Hypothalamus (tissue), 51 donors: ENCODE measurements around the gene UCP3.

Experiments
- DNase-seq, 51 donors: peaks; one replicate each; lab custom pipeline; 2025; lab: John Stamatoyannopoulos, UW

UCP3 gene

GRCh38 chr11:74008373-74009229 is at the start of gene UCP3:
UCP3 (minus strand) TSS chr11:74009085; CDS start chr11:74007042, 2,043 bp downstream.
- no peak for DNase-seq

GRCh38 chr11:74057249-74058151 is 48.6 kb upstream of the UCP3 start:
- no peak for DNase-seq

DNA sequence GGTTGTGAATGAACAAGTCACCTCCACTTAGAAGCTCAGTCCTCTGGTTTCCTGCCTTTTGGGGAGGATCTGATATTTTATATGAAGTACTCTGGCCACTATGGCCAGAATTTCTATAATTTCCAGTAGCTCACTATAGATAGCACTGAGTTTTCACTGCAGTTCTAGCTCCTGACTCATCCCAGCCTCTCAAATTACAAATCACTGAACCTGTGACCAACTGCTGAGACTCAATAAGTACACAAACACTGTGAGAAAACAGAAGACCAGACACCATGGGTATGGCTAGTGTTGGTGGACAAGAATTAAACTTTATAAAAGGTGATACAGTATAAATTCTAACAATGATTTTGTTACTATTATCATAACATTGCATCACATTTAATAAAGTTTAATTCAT is 47.1 kb upstream of the UCP3 start:
- no peak for DNase-seq

- no peak for DNase-seq
Measured at GRCh38 chr11:74050465-74050864, 41.6 kb upstream of the UCP3 start.

DNA sequence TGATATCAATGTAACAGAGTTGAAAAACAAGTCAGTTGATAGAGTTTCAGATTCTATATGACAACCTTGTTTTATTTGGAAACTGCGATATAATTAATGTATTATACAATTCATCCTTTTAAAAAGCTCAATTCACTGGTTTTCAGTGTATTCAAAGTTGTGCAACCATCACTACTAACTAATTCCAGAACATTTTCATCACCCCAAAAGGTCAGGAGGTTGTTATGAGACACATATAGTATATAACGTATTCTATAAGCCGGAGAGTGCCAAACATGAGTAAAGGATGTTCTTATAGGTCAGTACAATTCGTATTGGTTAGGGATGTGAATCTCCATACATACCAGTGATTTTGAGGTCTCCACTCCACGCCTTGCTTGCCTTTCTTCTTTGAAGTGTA is 40.1 kb upstream of the UCP3 start:
- no peak for DNase-seq

- no peak for DNase-seq
Measured at GRCh38 chr11:74044538-74044937, 35.7 kb upstream of the UCP3 start.

GRCh38 chr11:74043450-74043849 is 34.6 kb upstream of the UCP3 start:
- no peak for DNase-seq

DNA sequence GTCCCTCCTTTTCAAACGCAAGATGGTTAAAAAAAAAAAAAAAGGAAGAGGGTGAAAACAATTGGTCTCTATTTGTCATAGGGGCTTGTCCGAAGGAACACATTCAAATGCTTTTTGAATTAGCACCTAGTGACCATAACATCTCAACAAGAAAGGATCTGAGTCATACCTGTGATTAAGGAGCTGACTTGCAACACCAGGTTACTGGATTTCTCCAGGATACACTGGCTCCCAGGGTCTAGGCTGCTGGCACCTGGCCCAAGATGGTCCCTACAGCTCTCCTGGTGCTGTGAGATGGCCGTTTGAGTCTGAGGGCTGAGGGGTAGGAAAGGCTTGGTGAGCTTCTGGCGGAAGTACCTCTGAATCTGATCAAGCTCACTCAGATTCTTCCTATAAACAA is 28.4 kb upstream of the UCP3 start:
- no peak for DNase-seq

DNA sequence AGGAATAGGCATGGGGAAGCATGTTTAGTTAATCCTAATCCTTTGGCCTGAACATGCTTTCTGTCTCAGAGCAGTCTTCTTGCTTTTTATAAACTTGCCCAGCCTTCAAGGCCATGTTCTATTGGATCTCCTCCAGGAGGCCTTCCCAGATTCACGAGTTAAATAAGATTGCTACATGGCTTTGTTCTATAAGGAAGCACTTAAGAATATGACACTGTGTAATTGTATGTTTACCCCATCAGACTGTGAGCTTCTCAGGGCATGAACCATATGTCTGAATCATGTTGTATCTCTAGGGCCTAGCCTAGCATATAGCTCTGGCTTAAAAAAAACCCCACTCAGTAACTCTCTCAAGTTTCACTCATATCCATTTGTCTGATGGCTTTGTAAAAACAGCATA is 26.4 kb upstream of the UCP3 start:
- no peak for DNase-seq

DNA sequence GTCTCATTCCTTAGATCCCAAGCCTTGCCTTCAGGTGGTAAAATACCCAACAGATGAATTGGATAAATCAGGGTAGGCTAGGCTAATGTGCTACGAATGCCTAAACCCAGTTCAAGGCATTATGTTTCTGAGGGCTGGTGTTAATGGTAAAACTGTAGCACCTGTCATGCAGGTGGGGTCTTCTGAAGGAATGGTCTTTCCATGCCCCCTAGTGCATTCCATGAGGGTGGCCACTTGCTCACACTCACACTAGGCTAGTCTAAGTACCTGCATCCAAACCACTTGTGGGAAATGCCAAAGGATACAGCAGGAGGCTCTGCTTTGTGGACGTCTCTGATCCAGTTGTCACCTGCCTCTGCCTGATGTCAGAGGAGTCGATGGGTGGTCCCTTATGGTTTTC is 24.2 kb upstream of the UCP3 start:
- DNase-seq: no peak

DNA sequence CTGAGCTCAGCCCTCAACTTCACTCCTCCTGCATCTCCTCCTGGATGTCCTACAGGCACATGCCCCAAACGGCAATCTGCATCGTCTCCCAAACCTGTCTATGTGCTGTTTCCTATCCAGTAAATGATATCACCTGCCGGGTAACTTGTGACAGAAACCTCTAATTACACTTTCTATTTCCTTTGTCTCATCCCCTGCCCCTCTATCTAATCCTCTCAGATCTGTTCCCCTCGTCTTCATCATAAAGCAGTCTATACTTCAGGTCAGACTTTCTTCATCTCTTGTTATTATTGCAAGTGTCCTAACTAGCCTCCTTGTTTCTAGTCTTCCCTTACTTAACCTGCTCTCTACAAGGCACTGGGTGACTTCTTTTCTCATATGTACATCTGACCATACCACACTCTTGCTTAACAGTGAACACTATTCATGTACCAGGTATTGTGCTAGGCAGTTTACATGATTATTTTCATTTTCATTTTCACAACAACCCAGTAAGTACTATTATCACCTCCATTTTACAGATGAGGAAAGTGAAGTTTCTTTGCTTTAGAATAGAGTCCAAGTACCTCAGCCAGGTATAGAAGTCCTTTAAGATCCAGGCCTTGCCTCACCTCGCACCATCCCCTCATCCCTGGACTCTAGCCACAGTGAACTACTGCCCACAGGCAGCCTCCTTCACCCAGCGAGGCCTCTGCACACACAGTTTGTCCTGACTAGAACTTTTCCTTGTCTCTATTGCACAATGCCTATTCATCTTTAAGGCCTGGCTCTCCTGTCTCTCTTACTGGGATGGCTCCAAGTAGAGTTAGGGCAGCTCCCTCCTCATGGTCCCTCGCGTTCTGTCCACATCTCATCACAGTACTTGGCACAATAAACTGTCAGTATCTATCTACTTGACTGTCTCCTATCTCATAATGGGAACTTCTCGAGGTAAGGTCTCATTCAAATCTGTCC is 22.1 kb upstream of the UCP3 start:
- no peak for DNase-seq

DNA sequence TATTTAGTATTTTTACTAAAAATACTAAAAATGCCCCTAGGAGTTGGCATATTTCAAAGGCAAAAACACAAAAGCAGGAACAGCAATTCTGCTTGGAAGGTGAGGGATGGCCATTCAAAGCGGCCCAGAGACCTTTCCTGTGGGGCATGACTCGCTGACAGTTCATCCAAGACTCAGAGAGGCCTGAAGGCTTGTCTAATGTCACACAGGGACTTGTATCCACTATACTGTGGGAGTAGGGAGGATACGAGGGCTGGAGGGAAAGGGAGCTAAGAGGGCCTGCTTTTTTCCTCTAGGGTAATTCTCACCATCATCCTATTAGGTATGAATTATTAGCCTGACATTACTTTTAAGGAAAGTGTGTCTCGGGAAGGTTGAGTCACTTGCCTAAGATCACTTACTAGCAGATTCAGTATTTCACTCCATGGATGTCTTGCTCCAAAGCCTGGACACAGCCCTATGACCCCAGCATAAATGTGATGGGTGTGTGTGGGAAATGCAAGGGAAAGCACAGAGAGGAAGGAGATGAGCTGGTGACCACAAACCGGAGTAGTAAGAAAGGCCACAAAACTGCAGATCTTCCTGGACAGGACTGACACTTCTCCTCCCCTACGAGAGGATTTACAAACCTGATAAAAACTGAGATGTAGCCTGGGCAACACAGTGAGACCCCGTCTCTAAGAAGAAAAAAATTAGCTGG is 16.7 kb upstream of the UCP3 start:
- no peak for DNase-seq

- peak in 1 of 51 donors; percentile 7 for DNase-seq
Measured at GRCh38 chr11:74024261-74025029, 15.6 kb upstream of the UCP3 start.

- DNase-seq: no peak
Measured at GRCh38 chr11:74023276-74023675, 14.4 kb upstream of the UCP3 start.

DNA sequence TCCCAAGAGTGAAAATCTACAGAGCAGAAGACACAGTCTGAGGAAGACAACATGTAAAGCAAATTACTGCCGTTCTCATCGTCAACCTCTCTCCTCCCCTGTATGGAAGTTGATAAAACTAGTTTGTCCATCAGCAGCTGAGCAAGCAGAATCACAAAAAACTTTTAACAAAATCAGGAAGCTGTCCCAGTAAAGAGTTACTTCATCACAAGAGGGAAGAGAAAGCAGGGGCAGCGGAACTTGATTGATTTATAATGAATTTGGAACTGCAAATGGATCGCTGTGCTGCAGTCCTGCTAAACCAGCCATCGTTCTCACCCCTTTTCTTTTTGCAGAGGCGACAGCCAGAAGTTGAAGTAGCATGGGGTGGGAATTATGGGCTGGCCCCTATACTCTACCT is 13.7 kb upstream of the UCP3 start:
- DNase-seq: no peak

DNA sequence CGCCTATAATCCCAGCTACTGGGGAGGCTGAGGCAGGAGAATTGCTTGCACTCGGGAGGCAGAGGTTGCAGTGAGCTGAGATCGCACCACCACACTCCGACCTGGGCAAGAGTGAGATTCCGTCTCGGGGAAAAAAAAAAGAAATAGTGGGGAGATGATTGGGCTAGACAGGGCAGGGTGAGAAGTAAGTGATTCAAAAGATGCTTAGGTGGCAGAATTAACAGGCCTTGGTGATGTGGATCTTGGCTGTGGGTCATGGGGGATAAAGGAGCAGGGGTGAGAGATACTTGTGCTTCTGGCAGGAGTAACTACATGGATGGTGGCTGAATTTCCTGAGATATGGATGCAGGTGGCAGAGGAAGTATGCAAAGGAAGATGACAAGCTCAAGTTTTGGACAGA is 13.1 kb upstream of the UCP3 start:
- no peak for DNase-seq

GRCh38 chr11:74020539-74020938 is 11.7 kb upstream of the UCP3 start:
- DNase-seq: no peak

DNA sequence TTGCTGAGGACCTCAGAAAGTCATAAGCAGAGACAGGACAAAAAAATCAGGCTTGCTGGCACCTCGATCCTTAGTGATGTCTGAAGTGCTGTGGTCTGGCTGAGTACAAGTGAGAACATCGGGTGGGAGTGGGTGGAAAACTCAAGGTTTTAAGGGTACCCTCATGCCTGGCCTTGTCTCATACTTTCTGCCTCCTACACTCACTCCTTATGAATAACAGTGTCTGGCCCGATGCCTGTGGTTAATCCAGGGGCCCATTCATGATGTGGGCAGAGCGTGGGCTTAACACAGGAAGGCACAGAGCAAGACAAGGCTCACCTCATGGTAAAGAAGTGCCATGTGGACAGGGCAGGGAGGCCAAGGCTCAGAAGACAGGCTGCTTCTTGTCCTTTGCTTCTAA is 11.0 kb upstream of the UCP3 start:
- DNase-seq: peak in 1 of 51 donors; percentile 34

- no peak for DNase-seq
Measured at GRCh38 chr11:74019104-74019738, 10.3 kb upstream of the UCP3 start.
